Measurements from ENCODE around the gene RSPH6A.

The RSPH6A gene

GRCh38 chr19:45824531-45825262 lies 9.6 kb upstream of the RSPH6A start:
- no peak for DNase-seq

GRCh38 chr19:45824041-45824471 lies 8.9 kb upstream of the RSPH6A start:
- no peak for DNase-seq

GRCh38 chr19:45823182-45823581 lies 8.1 kb upstream of the RSPH6A start:
- no peak for DNase-seq

- DNase-seq, result no peak
Observed at GRCh38 chr19:45822716-45823115, 7.6 kb upstream of the RSPH6A start.

- no peak for DNase-seq
Observed at GRCh38 chr19:45821570-45821969, 6.5 kb upstream of the RSPH6A start.

GRCh38 chr19:45821103-45821521 lies 6.0 kb upstream of the RSPH6A start:
- DNase-seq, result no peak

- DNase-seq, result no peak
Observed at GRCh38 chr19:45820413-45821102, 5.5 kb upstream of the RSPH6A start.

- DNase-seq, result no peak
Observed at GRCh38 chr19:45819769-45820168, 4.7 kb upstream of the RSPH6A start.

- no peak for DNase-seq
Observed at GRCh38 chr19:45817725-45818301, 2.7 kb upstream of the RSPH6A start.

GRCh38 chr19:45817010-45817724 lies 2.1 kb upstream of the RSPH6A start:
- peak; percentile 83 to 91 for DNase-seq

GRCh38 chr19:45816236-45817009 lies 1.3 kb upstream of the RSPH6A start:
- DNase-seq, result no peak

GRCh38 chr19:45815481-45816216 lies 541 bp upstream of the RSPH6A start:
- peak in 1 of 2 donors; percentile 13 for DNase-seq

GRCh38 chr19:45814166-45814780 lies 835 bp downstream of the RSPH6A start:
- no peak for DNase-seq

- no peak for DNase-seq
Observed at GRCh38 chr19:45812297-45812696, 2.8 kb downstream of the RSPH6A start.

GRCh38 chr19:45809643-45810159 lies 5.4 kb downstream of the RSPH6A start:
- peak in 1 of 2 donors; percentile 75 for DNase-seq

- DNase-seq, result no peak
Observed at GRCh38 chr19:45805719-45806118, 9.4 kb downstream of the RSPH6A start.

- DNase-seq, result no peak
Observed at GRCh38 chr19:45804959-45805230, 10.2 kb downstream of the RSPH6A start.

- no peak for DNase-seq
Observed at GRCh38 chr19:45804140-45804958, 10.8 kb downstream of the RSPH6A start.

- DNase-seq, result no peak
Observed at GRCh38 chr19:45801603-45802175, 13.4 kb downstream of the RSPH6A start.

- no peak for DNase-seq
Observed at GRCh38 chr19:45800070-45800553, 15.0 kb downstream of the RSPH6A start.

All from bone marrow (tissue), 2 donors.